SU-DHL-6 (cell line): ENCODE results near the gene COMT.

Experiments used
- EZH2phosphoT487 ChIP-seq: fragments of 200-600 bp; sonication (generic), shearing (Covaris generic); conservative IDR thresholded peaks from 2 replicates; pipeline ENCODE4 v1.6.1; 2018; ENCODE audit warnings: mild to moderate bottlenecking, antibody characterized with exemption, low read length, moderate library complexity, mixed read lengths
- TF ChIP-seq, protein P1 (sequence below): fragments of 200-600 bp; sonication (generic); IDR thresholded peaks from one replicate; pipeline ENCODE4 v1.5.1; 2017; ENCODE audit warnings: antibody characterized with exemption, mild to moderate bottlenecking, low read length, moderate library complexity; ENCODE audit not compliant: insufficient read depth, poor library complexity, severe bottlenecking

DNA sequence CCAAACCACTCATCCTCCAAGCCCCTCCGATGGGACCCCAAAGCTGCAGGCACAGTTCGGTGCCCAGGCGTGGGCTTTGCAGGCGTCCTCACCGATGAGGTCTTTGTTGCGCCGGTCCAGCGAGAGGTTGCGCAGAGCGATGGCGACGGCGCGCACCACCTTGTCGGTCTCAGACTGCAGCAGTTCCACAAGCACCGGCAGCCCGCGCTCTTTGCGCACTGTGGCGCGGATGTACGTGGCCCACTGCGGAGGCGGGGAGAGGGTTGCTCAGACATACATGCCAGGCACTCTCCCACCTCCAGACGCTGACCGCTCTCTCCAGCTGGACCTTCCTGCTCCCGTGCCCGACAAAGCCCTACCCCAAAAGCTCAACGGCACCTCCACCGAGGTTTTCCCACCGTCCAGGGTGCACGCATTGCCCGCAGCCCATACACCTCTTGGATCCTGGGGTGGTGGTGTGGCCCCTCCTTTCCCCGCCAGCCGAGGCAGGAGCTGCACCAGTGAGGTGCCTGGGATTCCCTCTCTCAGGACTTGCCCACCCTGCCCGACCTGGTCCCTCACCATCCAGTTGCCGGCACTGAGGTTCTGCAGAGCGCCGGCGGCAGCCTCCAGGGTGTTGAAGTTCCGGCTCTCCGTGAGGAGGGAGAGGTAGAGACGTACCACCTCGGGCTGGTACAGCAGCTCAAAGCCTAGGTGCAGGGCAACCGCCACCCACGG lies 32.1 kb downstream of the COMT start:
- TF ChIP-seq, protein P1, sequence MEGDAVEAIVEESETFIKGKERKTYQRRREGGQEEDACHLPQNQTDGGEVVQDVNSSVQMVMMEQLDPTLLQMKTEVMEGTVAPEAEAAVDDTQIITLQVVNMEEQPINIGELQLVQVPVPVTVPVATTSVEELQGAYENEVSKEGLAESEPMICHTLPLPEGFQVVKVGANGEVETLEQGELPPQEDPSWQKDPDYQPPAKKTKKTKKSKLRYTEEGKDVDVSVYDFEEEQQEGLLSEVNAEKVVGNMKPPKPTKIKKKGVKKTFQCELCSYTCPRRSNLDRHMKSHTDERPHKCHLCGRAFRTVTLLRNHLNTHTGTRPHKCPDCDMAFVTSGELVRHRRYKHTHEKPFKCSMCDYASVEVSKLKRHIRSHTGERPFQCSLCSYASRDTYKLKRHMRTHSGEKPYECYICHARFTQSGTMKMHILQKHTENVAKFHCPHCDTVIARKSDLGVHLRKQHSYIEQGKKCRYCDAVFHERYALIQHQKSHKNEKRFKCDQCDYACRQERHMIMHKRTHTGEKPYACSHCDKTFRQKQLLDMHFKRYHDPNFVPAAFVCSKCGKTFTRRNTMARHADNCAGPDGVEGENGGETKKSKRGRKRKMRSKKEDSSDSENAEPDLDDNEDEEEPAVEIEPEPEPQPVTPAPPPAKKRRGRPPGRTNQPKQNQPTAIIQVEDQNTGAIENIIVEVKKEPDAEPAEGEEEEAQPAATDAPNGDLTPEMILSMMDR: no peak
- TF ChIP-seq EZH2phosphoT487: no peak
